WTC11 (cell line): ENCODE measurements around the gene MARS1. TPM values are rescaled to one million over a fixed set of nuclear protein-coding genes. Genes with fewer than 3 reads are reported as not detected.

ENCODE experiments used
- ATAC-seq: fragments of 200-7000 bp; cut with Tn5 transposase; 2 replicates; pipeline ENCODE4 v1.10.0; 2021; ENCODE audit warnings: mild to moderate bottlenecking, moderate library complexity
- CTCF ChIA-PET: fragments of 300-600 bp; sonication (Branson Sonifier 250); formaldehyde crosslinking; loops from one replicate; lab custom pipeline; 2021; ENCODE audit warnings: antibody characterized with exemption; lab: Charles Lee
- POLR2A ChIA-PET: fragments of 350-600 bp; sonication (Branson Sonifier 250); formaldehyde crosslinking; loops from one replicate; lab custom pipeline; 2021; ENCODE audit warnings: antibody characterized with exemption; lab: Charles Lee
- DNase-seq: peaks from one replicate; pipeline ENCODE4 v3.0.0; 2021; ENCODE audit warnings: low spot score
- H3K27ac Mint-ChIP-seq: 2 replicates; pipeline ENCODE4 v1.8.0; 2021; ENCODE audit warnings: mixed read lengths
- H3K27me3 Mint-ChIP-seq: 2 replicates; pipeline ENCODE4 v1.8.0; 2021; ENCODE audit warnings: low read depth, mild to moderate bottlenecking, moderate library complexity, mixed read lengths
- H3K36me3 Mint-ChIP-seq: 2 replicates; pipeline ENCODE4 v1.8.0; 2021; ENCODE audit warnings: mixed read lengths
- H3K4me1 Mint-ChIP-seq: 2 replicates; pipeline ENCODE4 v1.8.0; 2022; ENCODE audit warnings: mixed read lengths
- H3K4me3 Mint-ChIP-seq: 2 replicates; pipeline ENCODE4 v1.8.0; 2021; ENCODE audit warnings: mild to moderate bottlenecking, moderate library complexity, mixed read lengths
- H3K9me3 Mint-ChIP-seq: 2 replicates; pipeline ENCODE4 v1.8.0; 2021; ENCODE audit warnings: mixed read lengths
- AFF4 ChIP-seq: sonication (generic); formaldehyde crosslinking; IDR thresholded peaks from 2 replicates; pipeline ENCODE4 v1.8.1; 2023; ENCODE audit warnings: mild to moderate bottlenecking, missing genetic modification reagents, borderline replicate concordance
- ELF4 ChIP-seq: sonication (generic); formaldehyde crosslinking; IDR thresholded peaks from 2 replicates; pipeline ENCODE4 v1.8.1; 2022; ENCODE audit warnings: low read depth, mild to moderate bottlenecking, moderate library complexity, missing genetic modification reagents
- ETV6 ChIP-seq: sonication (generic); formaldehyde crosslinking; IDR thresholded peaks from 2 replicates; pipeline ENCODE4 v1.8.1; 2022; ENCODE audit warnings: mild to moderate bottlenecking, missing genetic modification reagents
- FOXJ3 ChIP-seq: sonication (generic); formaldehyde crosslinking; IDR thresholded peaks from 2 replicates; pipeline ENCODE4 v1.9.0; 2021; ENCODE audit warnings: missing genetic modification reagents, mild to moderate bottlenecking, borderline replicate concordance
- FOXK1 ChIP-seq: sonication (generic); formaldehyde crosslinking; IDR thresholded peaks from 2 replicates; pipeline ENCODE4 v1.8.0; 2022; ENCODE audit warnings: mild to moderate bottlenecking, moderate library complexity, missing genetic modification reagents
- HMGA2 ChIP-seq: fragments of 250-450 bp; sonication (Bioruptor Pico); IDR thresholded peaks from 2 replicates; pipeline ENCODE4 v1.4.0; 2021; ENCODE audit warnings: mild to moderate bottlenecking, moderate library complexity
- IRF2 ChIP-seq: sonication (generic); formaldehyde crosslinking; IDR thresholded peaks from 2 replicates; pipeline ENCODE4 v1.8.0; 2022; ENCODE audit warnings: low read depth, missing genetic modification reagents, borderline replicate concordance
- NR3C1 ChIP-seq: sonication (generic); formaldehyde crosslinking; conservative IDR thresholded peaks from 2 replicates; pipeline ENCODE4 v1.8.1; 2023; ENCODE audit warnings: low read depth, mild to moderate bottlenecking, missing genetic modification reagents
- PRDM15 ChIP-seq: sonication (generic); formaldehyde crosslinking; IDR thresholded peaks from 2 replicates; pipeline ENCODE4 v1.8.0; 2022; ENCODE audit warnings: missing genetic modification reagents
- PREB ChIP-seq: sonication (generic); formaldehyde crosslinking; IDR thresholded peaks from 2 replicates; pipeline ENCODE4 v1.8.1; 2022; ENCODE audit warnings: mild to moderate bottlenecking, missing genetic modification reagents, moderate library complexity, borderline replicate concordance
- RELA ChIP-seq: sonication (generic); formaldehyde crosslinking; IDR thresholded peaks from 2 replicates; pipeline ENCODE4 v1.8.1; 2022; ENCODE audit warnings: missing genetic modification reagents, mild to moderate bottlenecking, borderline replicate concordance
- TCF7 ChIP-seq: sonication (generic); formaldehyde crosslinking; IDR thresholded peaks from 2 replicates; pipeline ENCODE4 v1.8.0; 2022; ENCODE audit warnings: mild to moderate bottlenecking, low read depth, missing genetic modification reagents, moderate library complexity
- TEAD1 ChIP-seq: sonication (generic); formaldehyde crosslinking; IDR thresholded peaks from 2 replicates; pipeline ENCODE4 v1.8.0; 2022; ENCODE audit warnings: mild to moderate bottlenecking, missing genetic modification reagents
- TP53 ChIP-seq: sonication (generic); formaldehyde crosslinking; IDR thresholded peaks from 2 replicates; pipeline ENCODE4 v1.8.1; 2023; ENCODE audit warnings: mild to moderate bottlenecking, missing genetic modification reagents
- USF2 ChIP-seq: sonication (generic); formaldehyde crosslinking; IDR thresholded peaks from 2 replicates; pipeline ENCODE4 v1.8.1; 2023; ENCODE audit warnings: mild to moderate bottlenecking, missing genetic modification reagents, moderate library complexity
- ZNF263 ChIP-seq: sonication (generic); formaldehyde crosslinking; IDR thresholded peaks from 2 replicates; pipeline ENCODE4 v1.8.1; 2022; ENCODE audit warnings: low read depth, mild to moderate bottlenecking, moderate library complexity, missing genetic modification reagents
- ZNF423 ChIP-seq: fragments of 250-450 bp; sonication (Bioruptor Pico); IDR thresholded peaks from 2 replicates; pipeline ENCODE4 v2.1.2; 2022; ENCODE audit warnings: mild to moderate bottlenecking, moderate library complexity
- ZNF532 ChIP-seq: fragments of 250-450 bp; sonication (Bioruptor Pico); IDR thresholded peaks from 2 replicates; pipeline ENCODE4 v1.9.0; 2021; ENCODE audit warnings: mild to moderate bottlenecking, borderline replicate concordance
- ZNF671 ChIP-seq: fragments of 250-450 bp; sonication (Bioruptor Pico); IDR thresholded peaks from 2 replicates; pipeline ENCODE4 v1.8.0; 2021; ENCODE audit warnings: mild to moderate bottlenecking
- ZSCAN18 ChIP-seq: fragments of 250-450 bp; sonication (Bioruptor Pico); IDR thresholded peaks from 2 replicates; pipeline ENCODE4 v2.1.2; 2022; ENCODE audit warnings: mild to moderate bottlenecking, moderate library complexity
- total RNA-seq: library from RNA; stranded (reverse); gene quantifications from 3 replicates; pipeline ENCODE4 v1.2.3, GENCODE V29; 2021

MARS1 gene
- total RNA-seq, 1 experiment from 2014 or later = 367 TPM

- ChIA-PET POLR2A (interaction anchor here (0.6 kb wide), 1 partner anchor 34 kb away, joined by 4 read pairs; no protein-coding TSS in a partner anchor), CTCF (interaction anchor here (1.4 kb wide), 1 partner anchor 33 kb away, joined by 8 read pairs; no protein-coding TSS in a partner anchor)
- DNase-seq = no peak
- TF ChIP-seq ZNF671 (no peak), TCF7 (CRISPR knock-in tag) (no peak), IRF2 (CRISPR knock-in tag) (no peak), AFF4 (CRISPR knock-in tag) (no peak), PREB (CRISPR knock-in tag) (no peak), ZNF423 (no peak), ZNF532 (CRISPR knock-in tag) (no peak), ZNF263 (CRISPR knock-in tag) (no peak), TP53 (no peak), USF2 (no peak), PRDM15 (CRISPR knock-in tag) (no peak), TEAD1 (CRISPR knock-in tag) (no peak), HMGA2 (CRISPR knock-in tag) (no peak), FOXK1 (CRISPR knock-in tag) (no peak), ZSCAN18 (no peak), ETV6 (no peak), FOXJ3 (CRISPR knock-in tag) (no peak), ELF4 (CRISPR knock-in tag) (no peak), RELA (CRISPR knock-in tag) (no peak), NR3C1 (CRISPR knock-in tag) (no peak)
- H3K4me3 Mint-ChIP-seq = no peak overlapping the region; the same call in 1 of the 2 replicates
- peaks cover 6% of the 10 kb centered on the region for H3K9me3 Mint-ChIP-seq
- peaks cover 74% of the 10 kb centered on the region for H3K36me3 Mint-ChIP-seq
- H3K27me3 Mint-ChIP-seq = no peaks in the 10 kb centered on the region
- H3K27ac Mint-ChIP-seq = peak overlapping the region; percentile 20; the same call in 1 of the 2 replicates
- no peak for ATAC-seq
- peaks cover 8% of the 10 kb centered on the region for H3K4me1 Mint-ChIP-seq
Measured at GRCh38 chr12:57491393-57492280, 3.8 kb downstream of the MARS1 start.
